H1 (cell line): ENCODE results near the gene CHAT. TPM values are rescaled to one million over a fixed set of nuclear protein-coding genes. Genes with fewer than 3 reads are reported as not detected.

Experiments used
- CTCF ChIA-PET: fragments of 300-600 bp; sonication (Branson Sonifier 250); formaldehyde crosslinking; loops from one replicate; lab custom pipeline; 2021; ENCODE audit not compliant: partially characterized antibody; lab: Charles Lee
- POLR2A ChIA-PET: fragments of 300-600 bp; sonication (Branson Sonifier 250); formaldehyde crosslinking; loops from one replicate; lab custom pipeline; 2021; ENCODE audit warnings: inconsistent platforms; ENCODE audit not compliant: partially characterized antibody; lab: Charles Lee
- DNase-seq, 2 experiments: peaks; one replicate each; pipeline versions ENCODE4 v3.0.0 to v3.0.0-alpha.2; 2010 to 2022; ENCODE audit warnings: low spot score in 2 of 2, low read depth in 1 of 2, mixed read lengths in 1 of 2
- FAIRE-seq: peaks from 2 replicates; lab custom pipeline; 2011; peaks lifted over from hg19 to GRCh38; lab: Jason Lieb, UNC
- H2AFZ ChIP-seq: 2 replicates; pipeline ENCODE4 v1.8.1; 2012; ENCODE audit warnings: low read length, inconsistent platforms
- H2AK5ac ChIP-seq: 2 replicates; pipeline ENCODE4 v1.6.1; 2013; ENCODE audit warnings: low read depth, low read length
- H2BK120ac ChIP-seq: replicated peaks from 2 replicates; pipeline ENCODE3; 2013; ENCODE audit warnings: low read depth, low read length, inconsistent platforms
- H2BK12ac ChIP-seq: 2 replicates; pipeline ENCODE4 v1.6.1; 2013; ENCODE audit warnings: low read depth, low read length
- H2BK15ac ChIP-seq: 2 replicates; pipeline ENCODE4 v1.6.1; 2013; ENCODE audit warnings: low read length
- H2BK20ac ChIP-seq: 2 replicates; pipeline ENCODE4 v1.6.1; 2013; ENCODE audit warnings: low read length
- H2BK5ac ChIP-seq: 2 replicates; pipeline ENCODE4 v1.6.1; 2013; ENCODE audit warnings: low read depth, low read length
- H3K14ac ChIP-seq: 2 replicates; pipeline ENCODE4 v1.6.1; 2013; ENCODE audit warnings: inconsistent platforms; ENCODE audit not compliant: insufficient read length
- H3K18ac ChIP-seq: 2 replicates; pipeline ENCODE4 v1.6.1; 2013; ENCODE audit warnings: low read length; ENCODE audit errors: extremely low read depth
- H3K23ac ChIP-seq: 2 replicates; pipeline ENCODE4 v1.6.1; 2013; ENCODE audit warnings: inconsistent platforms; ENCODE audit not compliant: insufficient read length
- H3K23me2 ChIP-seq: 2 replicates; pipeline ENCODE4 v1.6.1; 2013; ENCODE audit warnings: low read depth, low read length
- H3K27ac ChIP-seq: 2 replicates; pipeline ENCODE4 v1.6.1; 2011; ENCODE audit warnings: low read depth, low read length, inconsistent platforms
- H3K27me3 ChIP-seq, 4 experiments: replicated peaks in 1 of 4; 1 replicate in 1 of 4; 2 replicates in 3 of 4; pipeline versions ENCODE4 v1.6.1 to v1.8.1; 2011 to 2013; ENCODE audit warnings: low read length in 3 of 4, mild to moderate bottlenecking in 3 of 4, inconsistent platforms in 2 of 4, mixed read lengths in 2 of 4, moderate library complexity in 1 of 4; ENCODE audit not compliant: control insufficient read depth in 3 of 4, insufficient read depth in 3 of 4; ENCODE audit errors: extremely low read depth in 1 of 4
- H3K36me3 ChIP-seq, 4 experiments: 2 replicates each; pipeline versions ENCODE4 v1.6.1 to v1.8.1; 2011 to 2013; ENCODE audit warnings: mild to moderate bottlenecking in 4 of 4, low read length in 3 of 4, moderate library complexity in 2 of 4, control low read depth in 1 of 4, inconsistent platforms in 1 of 4; ENCODE audit not compliant: insufficient read depth in 4 of 4, control insufficient read depth in 2 of 4
- H3K4ac ChIP-seq: replicated peaks from 2 replicates; pipeline ENCODE3; 2013; ENCODE audit warnings: low read length, low read depth, mixed read lengths, inconsistent platforms; ENCODE audit not compliant: insufficient read length
- H3K4me1 ChIP-seq, 4 experiments: replicated peaks in 1 of 4; 1 replicate in 1 of 4; 2 replicates in 3 of 4; pipeline versions ENCODE4 v1.6.1 to v1.8.1; 2011 to 2013; ENCODE audit warnings: low read length in 3 of 4, inconsistent platforms in 2 of 4, mixed read lengths in 1 of 4; ENCODE audit not compliant: insufficient read depth in 4 of 4, control insufficient read depth in 3 of 4
- H3K4me2 ChIP-seq, 2 experiments: 2 replicates each; pipeline versions ENCODE4 v1.6.1 to v1.8.1; 2011 to 2013; ENCODE audit warnings: low read depth in 2 of 2, low read length in 2 of 2, control low read depth in 1 of 2, inconsistent platforms in 1 of 2, mild to moderate bottlenecking in 1 of 2; ENCODE audit not compliant: insufficient read depth in 1 of 2
- H3K4me3 ChIP-seq, 4 experiments: fragments of 200-600, 300-600 bp in 1 of 4; sonication (generic), shearing (Covaris generic), sonication (Bioruptor Twin) in 1 of 4; 2 replicates each; pipeline versions ENCODE4 v1.5.1 to v1.8.1; 2011 to 2016; ENCODE audit warnings: low read length in 4 of 4, low read depth in 3 of 4, control low read depth in 2 of 4, inconsistent platforms in 2 of 4, mild to moderate bottlenecking in 2 of 4, mixed read lengths in 1 of 4, moderate library complexity in 1 of 4; ENCODE audit not compliant: insufficient read depth in 2 of 4; ENCODE audit errors: extremely low read depth in 1 of 4
- H3K56ac ChIP-seq: replicated peaks from 2 replicates; pipeline ENCODE3; 2013; ENCODE audit warnings: low read depth, mild to moderate bottlenecking, mixed read lengths, low read length, inconsistent platforms; ENCODE audit not compliant: insufficient read length
- H3K79me1 ChIP-seq: 2 replicates; pipeline ENCODE4 v1.6.1; 2013; ENCODE audit warnings: low read depth, low read length, control low read depth
- H3K79me2 ChIP-seq, 2 experiments: 2 replicates each; pipeline versions ENCODE4 v1.6.1 to v1.8.1; 2012 to 2013; ENCODE audit warnings: low read length in 2 of 2, mild to moderate bottlenecking in 2 of 2, inconsistent platforms in 1 of 2; ENCODE audit not compliant: insufficient read depth in 2 of 2, control insufficient read depth in 1 of 2
- H3K9ac ChIP-seq, 4 experiments: replicated peaks in 1 of 4; 1 replicate in 1 of 4; 2 replicates in 3 of 4; pipeline versions ENCODE4 v1.6.1 to v1.8.1; 2011 to 2013; ENCODE audit warnings: low read depth in 3 of 4, low read length in 3 of 4, control low read depth in 2 of 4, mild to moderate bottlenecking in 2 of 4, moderate library complexity in 2 of 4, inconsistent platforms in 1 of 4; ENCODE audit errors: extremely low read depth in 1 of 4
- H3K9me3 ChIP-seq, 2 experiments: 2 replicates each; pipeline versions ENCODE4 v1.6.1 to v1.8.1; 2012 to 2013; ENCODE audit warnings: mild to moderate bottlenecking in 2 of 2, moderate library complexity in 2 of 2, control low read depth in 1 of 2, inconsistent platforms in 1 of 2, low read depth in 1 of 2, low read length in 1 of 2, mixed read lengths in 1 of 2; ENCODE audit not compliant: insufficient read depth in 2 of 2
- H4K20me1 ChIP-seq, 2 experiments: replicated peaks in 1 of 2; 2 replicates each; pipeline versions ENCODE3 to v1.8.1; 2011 to 2013; ENCODE audit warnings: inconsistent platforms in 2 of 2, low read length in 2 of 2, mild to moderate bottlenecking in 1 of 2; ENCODE audit not compliant: insufficient read depth in 2 of 2, control insufficient read depth in 1 of 2
- H4K5ac ChIP-seq: 2 replicates; pipeline ENCODE4 v1.6.1; 2013; ENCODE audit warnings: low read length, low read depth, mixed read lengths, inconsistent platforms; ENCODE audit not compliant: insufficient read length
- H4K8ac ChIP-seq: 2 replicates; pipeline ENCODE4 v1.8.0; 2013; ENCODE audit warnings: mild to moderate bottlenecking, moderate library complexity, low read length, inconsistent platforms; ENCODE audit not compliant: insufficient read depth; ENCODE audit errors: extremely low read depth
- H4K91ac ChIP-seq: replicated peaks from 2 replicates; pipeline ENCODE3; 2013; ENCODE audit warnings: low read length, mixed read lengths, inconsistent platforms; ENCODE audit not compliant: insufficient read length
- EZH2 ChIP-seq: fragments of 200-600 bp; sonication (generic); IDR thresholded peaks from 2 replicates; pipeline ENCODE4 v1.7.1; 2012; ENCODE audit warnings: low read depth, mild to moderate bottlenecking, moderate library complexity, low read length, inconsistent platforms; ENCODE audit not compliant: severe bottlenecking
- KDM4A ChIP-seq: IDR thresholded peaks from one replicate; pipeline ENCODE4 v1.7.1; 2012; ENCODE audit warnings: low read depth, mild to moderate bottlenecking, moderate library complexity, low read length, inconsistent platforms; ENCODE audit not compliant: severe bottlenecking
- SP2 ChIP-seq: IDR thresholded peaks from 2 replicates; pipeline ENCODE4 v1.6.1; 2012; ENCODE audit warnings: mild to moderate bottlenecking, low read length, inconsistent platforms
- SUZ12 ChIP-seq: fragments of 200-600 bp; sonication (generic); IDR thresholded peaks from 2 replicates; pipeline ENCODE4 v1.6.1; 2012; ENCODE audit warnings: mild to moderate bottlenecking, inconsistent platforms, low read length, moderate library complexity, mixed read lengths
- WGBS, 2 experiments: shearing (Covaris generic) in 1 of 2; methylation state at CpG; one replicate each; pipeline versions ENCODE4 v1.1.6 to v1.1.7; 2013 to 2015; ENCODE audit warnings: low lambda C conversion rate in 2 of 2, mixed read lengths in 2 of 2, inconsistent platforms in 1 of 2, low coverage in 1 of 2, missing lambda C conversion rate in 1 of 2; ENCODE audit not compliant: insufficient replicate concordance in 2 of 2, insufficient coverage in 1 of 2, insufficient read length in 1 of 2; ENCODE audit errors: extremely low coverage in 1 of 2, missing lambda C conversion rate in 1 of 2; 5-methylcytosine and 5-hydroxymethylcytosine counted together
- polyA plus RNA-seq, 7 experiments: library from polyadenylated mRNA; depleted of rRNA in 3 of 7; stranded (reverse) in 5 of 7; unstranded in 2 of 7; fragments of >200 nt in 5 of 7; fragments of 200-250 nt in 2 of 7; gene quantifications; 1 replicate in 5 of 7; 2 replicates in 1 of 7; 4 replicates in 1 of 7; pipeline versions ENCODE4 v1.2.1 to v1.2.3, GENCODE V29; 2011 to 2013; ENCODE audit warnings: missing spikeins in 2 of 7, mixed read lengths in 2 of 7
- total RNA-seq: library from RNA; stranded (reverse); fragmentation: NEBNext Ultra II Directional; extraction: Animal tissue kit (Norgen Biotek cat#: 25700); gene quantifications from 2 replicates; pipeline ENCODE4 v1.2.1, GENCODE V29; 2021

Gene CHAT
- total and polyA plus RNA-seq, 2 of the 8 experiments (the other 6 are each of a cell fraction or from before 2014, with no cell fraction given) = not detected

DNA sequence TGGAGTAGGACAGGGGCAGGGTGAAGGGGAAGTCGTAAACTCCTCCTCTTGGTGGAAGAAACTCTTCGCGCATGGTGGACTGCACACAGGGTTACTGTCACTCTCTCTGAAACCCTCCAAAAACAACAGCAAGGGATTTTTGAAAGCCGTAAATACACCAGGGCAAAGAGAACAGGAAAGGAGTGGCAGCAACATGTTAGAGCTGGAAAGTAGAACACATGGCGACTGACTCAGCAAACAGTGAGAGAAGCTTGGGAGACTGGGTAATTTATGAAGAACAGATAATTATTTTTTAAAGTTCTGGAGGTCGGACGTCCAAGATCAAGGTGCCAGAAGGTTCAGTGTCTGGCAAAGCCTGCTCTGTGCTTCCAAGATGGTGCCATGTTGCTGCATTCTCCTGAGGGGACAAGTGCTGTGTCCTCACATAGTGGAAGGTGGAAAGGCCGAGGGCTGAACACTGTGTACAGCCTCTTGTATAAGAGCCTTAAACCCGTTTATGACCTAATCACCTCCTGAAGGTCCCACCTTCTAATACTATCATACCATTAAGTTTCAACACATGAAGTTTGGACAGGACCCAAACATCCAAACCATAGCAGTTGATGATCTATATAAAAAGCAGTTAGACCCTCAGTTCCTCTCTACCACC, 43.1 kb downstream of the CHAT start:
- no peak overlapping the region for H3K27ac ChIP-seq
- H2BK15ac ChIP-seq = no peak overlapping the region
- H3K79me1 ChIP-seq = no peaks in the 10 kb centered on the region
- CTCF ChIA-PET = interaction anchor here (1.2 kb wide), 1 partner anchor 8 kb away, joined by 3 read pairs; no protein-coding TSS in a partner anchor
- H3K23ac ChIP-seq = no peak overlapping the region
- H3K23me2 ChIP-seq = no peaks in the 10 kb centered on the region
- no peak for FAIRE-seq
- H2BK20ac ChIP-seq = no peak overlapping the region
- peaks cover 0 to 8% (median under 1%) of the 10 kb centered on the region in 4 experiments; a peak in 3 of 7 replicates for H3K4me1 ChIP-seq
- H3K4me2 ChIP-seq = no peak overlapping the region
- DNase-seq = no peak
- H4K91ac ChIP-seq = no peak overlapping the region
- no peaks in the 10 kb centered on the region for H3K79me2 ChIP-seq
- H2BK120ac ChIP-seq = no peak overlapping the region
- H3K4me3 ChIP-seq = no peak overlapping the region
- WGBS, 2 experiments = 93% methylated on average over 9 of the region's 9 CpGs; no CpG with 5 or more reads in 1 of the 2 experiments
- H3K9ac ChIP-seq = no peak overlapping the region
- H3K36me3 ChIP-seq = no peaks in the 10 kb centered on the region
- H3K14ac ChIP-seq = no peak overlapping the region
- no peak overlapping the region for H3K56ac ChIP-seq
- H4K5ac ChIP-seq = no peak overlapping the region
- H2AK5ac ChIP-seq = no peak overlapping the region
- no peak overlapping the region; the same call in 1 of the 2 replicates for H2AFZ ChIP-seq
- no peak overlapping the region for H3K4ac ChIP-seq
- no peak overlapping the region for H2BK12ac ChIP-seq
- H3K9me3 ChIP-seq = peaks cover 0 to 4% of the 10 kb centered on the region in 2 experiments; a peak in 1 of 4 replicates
- no peaks in the 10 kb centered on the region for H4K20me1 ChIP-seq
- POLR2A ChIA-PET = no interaction called here
- H3K18ac ChIP-seq = no peak overlapping the region
- H3K27me3 ChIP-seq = peaks cover 0 to 2% (median 0%) of the 10 kb centered on the region in 4 experiments; a peak in 1 of 7 replicates
- no peak overlapping the region for H4K8ac ChIP-seq
- no peak overlapping the region for H2BK5ac ChIP-seq
- no peak for TF ChIP-seq KDM4A
- TF ChIP-seq EZH2 = no peak
- no peak for TF ChIP-seq SUZ12
- TF ChIP-seq SP2 = no peak
